HG03378 (cell line): ENCODE data around the gene HLA-DQB2.
"Not testable (repeated sequence)": the region's sequence is repeated elsewhere in the genome, so short reads cannot be mapped to it uniquely, and the experiment has no call there.

Source experiments
- ATAC-seq: cut with Tn5 transposase; IDR thresholded peaks from one replicate; pipeline ENCODE4 v1.9.1; 2021; ENCODE audit warnings: mild to moderate bottlenecking, moderate library complexity; ENCODE audit not compliant: unreplicated experiment

HLA-DQB2 gene

GRCh38 chr6:32763421-32763820, at the start of gene HLA-DQB2:
TSS of gene HLA-DQB2 (minus strand) at chr6:32763532. CDS start at chr6:32763470, 62 bp downstream.
- no peak for ATAC-seq

GRCh38 chr6:32809171-32809570, 45.8 kb upstream of the HLA-DQB2 start:
- ATAC-seq = no peak

DNA sequence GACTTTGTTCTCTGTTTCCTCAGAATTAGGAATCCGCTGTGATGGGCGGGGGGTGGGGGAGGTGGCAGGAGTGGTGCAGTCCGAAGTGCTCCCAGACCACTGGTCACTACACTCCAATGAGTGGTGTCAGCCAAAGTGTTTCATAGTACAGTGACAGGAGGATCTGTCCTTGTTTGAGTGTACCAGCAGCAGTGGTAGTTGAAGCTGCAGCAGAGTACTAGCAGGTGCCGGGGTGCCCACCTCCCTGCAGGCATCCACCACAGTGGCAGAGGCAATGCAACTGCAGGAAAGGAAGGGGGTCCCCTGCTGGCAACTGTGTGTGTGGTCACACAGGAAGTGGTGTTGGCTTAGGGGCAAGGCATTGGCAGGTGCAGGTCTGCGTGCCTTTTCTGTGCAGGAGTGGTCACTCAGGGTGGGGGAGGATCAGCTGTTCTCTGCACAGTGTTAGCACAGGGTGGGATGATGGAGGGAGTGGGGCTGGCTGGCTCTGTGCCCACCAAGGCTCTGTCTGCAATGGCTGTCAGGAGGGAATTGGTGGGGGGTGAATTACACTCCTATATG, 43.8 kb upstream of the HLA-DQB2 start:
- no peak for ATAC-seq

- ATAC-seq = not testable (repeated sequence)
These were observed 42.1 kb upstream of the HLA-DQB2 start for GRCh38 chr6:32805404-32805803.

DNA sequence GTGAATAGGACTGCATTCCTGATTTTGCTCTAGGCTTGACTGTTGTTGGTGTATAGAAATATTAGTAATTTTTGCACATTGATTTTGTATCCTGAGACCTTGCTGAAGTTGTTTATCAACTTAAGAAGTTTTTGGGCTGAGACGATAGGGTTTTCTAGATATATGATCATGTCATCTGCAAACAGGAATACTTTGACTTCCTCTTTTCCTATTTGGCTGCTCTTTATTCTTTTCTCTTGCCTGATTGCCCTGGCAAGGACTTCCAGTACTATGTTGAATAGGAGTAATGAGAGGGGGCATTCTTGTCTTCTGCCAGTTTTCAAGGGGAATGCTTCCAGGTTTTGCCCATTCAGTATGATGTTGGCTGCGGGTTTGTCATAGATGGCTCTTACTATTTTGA, 40.1 kb upstream of the HLA-DQB2 start:
- no peak for ATAC-seq

- ATAC-seq = no peak
These were observed 36.4 kb upstream of the HLA-DQB2 start for GRCh38 chr6:32799740-32800139.

DNA sequence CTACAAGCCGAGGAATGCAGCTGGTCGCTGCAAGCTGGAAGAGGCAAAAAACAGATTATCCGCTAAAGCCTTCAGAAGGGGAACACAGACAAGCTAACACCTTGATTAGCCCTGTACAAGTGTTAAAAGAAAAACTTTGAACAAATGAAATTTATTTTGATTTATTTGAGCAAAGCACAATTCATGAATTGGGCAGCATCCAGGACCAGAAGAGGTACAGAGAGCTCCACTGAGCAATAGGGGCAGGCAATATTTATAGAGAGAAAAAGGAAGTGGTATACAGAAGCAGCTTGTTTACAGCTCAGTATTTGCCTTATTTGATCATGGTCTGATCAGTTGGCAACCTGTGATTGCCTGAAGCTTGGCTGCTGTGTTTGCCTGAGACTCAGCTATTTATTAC, 35.8 kb upstream of the HLA-DQB2 start:
- ATAC-seq = no peak

DNA sequence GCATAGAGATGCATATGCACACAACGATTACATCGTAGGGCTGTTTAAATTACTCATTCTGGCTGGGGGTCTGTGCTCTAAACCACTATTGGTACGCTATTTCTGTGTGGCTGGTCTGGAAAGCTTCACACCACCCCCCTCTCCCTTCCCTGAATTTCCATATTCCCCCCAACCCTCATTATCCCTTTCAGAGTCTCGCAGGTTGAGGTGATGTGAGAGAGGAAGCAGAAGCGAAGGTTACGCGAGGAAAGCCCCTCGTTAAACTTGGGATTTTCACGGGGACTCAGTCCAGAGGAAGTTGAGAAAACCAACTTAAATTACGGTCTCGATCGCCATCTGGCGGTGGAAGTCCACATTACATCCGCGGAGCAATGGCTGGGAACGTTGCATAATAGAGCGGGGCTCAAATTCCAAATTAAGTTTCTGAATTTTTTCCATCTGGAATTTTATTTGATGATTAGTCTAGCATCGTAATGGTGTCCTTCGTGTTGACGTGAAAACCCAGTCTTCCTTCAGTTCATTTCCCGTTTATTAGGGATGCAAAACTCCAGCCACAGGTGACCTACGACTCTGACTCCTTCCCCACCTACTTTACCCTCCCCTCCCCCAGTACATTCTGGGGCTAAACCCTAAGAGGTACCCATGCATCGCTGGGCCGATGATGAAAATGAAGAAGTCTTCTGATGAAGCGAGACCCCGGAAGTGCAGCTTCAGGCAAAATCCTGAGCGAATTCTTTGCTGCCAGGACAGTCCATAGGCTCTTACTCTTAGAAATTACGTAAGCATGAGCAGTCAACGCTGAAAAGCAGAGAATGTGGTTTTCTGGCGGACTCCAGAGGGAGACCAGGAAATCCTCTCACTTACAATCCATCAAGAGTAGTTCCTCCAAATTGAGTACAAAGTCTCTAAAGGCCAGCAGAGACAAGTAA, 33.8 kb upstream of the HLA-DQB2 start:
- ATAC-seq = no peak

DNA sequence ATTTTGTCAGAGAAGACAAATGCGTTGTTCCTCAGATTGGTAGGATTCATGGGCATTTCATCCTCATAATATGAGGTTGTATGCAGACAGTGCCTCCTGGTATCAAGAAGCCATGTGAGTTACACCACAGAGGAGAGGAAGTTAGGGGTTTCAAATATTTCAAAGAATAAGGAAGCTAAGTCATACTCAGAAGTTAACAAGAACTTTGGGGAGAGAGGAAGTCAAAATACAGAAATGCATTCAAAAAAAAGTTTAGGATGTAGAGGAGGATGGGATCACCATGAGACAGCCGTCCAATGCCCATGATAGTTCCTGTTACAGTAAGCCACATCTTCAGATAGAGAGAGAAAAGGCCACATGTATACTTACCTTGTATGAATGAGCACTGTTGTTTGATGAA, 31.2 kb upstream of the HLA-DQB2 start:
- ATAC-seq = no peak

- no peak for ATAC-seq
These were observed 29.6 kb upstream of the HLA-DQB2 start for GRCh38 chr6:32792901-32793435.

GRCh38 chr6:32790306-32790705, 27.0 kb upstream of the HLA-DQB2 start:
- ATAC-seq = no peak

GRCh38 chr6:32785781-32786533, 22.6 kb upstream of the HLA-DQB2 start:
- no peak for ATAC-seq

- not testable (repeated sequence) for ATAC-seq
These were observed 19.6 kb upstream of the HLA-DQB2 start for GRCh38 chr6:32782923-32783322.

DNA sequence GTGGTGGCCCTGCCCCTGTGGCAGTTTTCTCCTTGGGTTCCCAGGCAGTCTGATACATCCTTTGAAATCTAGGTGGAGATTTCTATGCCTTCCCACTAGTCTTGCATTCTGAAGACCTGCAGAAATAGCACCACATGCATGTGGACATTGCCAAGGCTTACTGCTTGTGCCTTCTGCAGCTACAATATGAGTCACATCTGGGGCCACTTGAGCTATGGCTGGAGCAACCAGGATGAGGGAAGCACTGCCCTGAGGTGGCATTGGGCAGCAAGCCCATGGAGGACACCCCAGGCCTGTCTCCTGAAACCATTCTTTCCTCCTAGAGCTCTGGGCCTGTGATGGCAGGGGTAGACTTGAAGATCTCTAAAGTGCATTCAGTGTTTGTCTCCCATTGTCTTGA, 15.7 kb upstream of the HLA-DQB2 start:
- no peak for ATAC-seq

- no peak for ATAC-seq
These were observed 11.7 kb upstream of the HLA-DQB2 start for GRCh38 chr6:32775071-32775470.

GRCh38 chr6:32774426-32774825, 11.1 kb upstream of the HLA-DQB2 start:
- ATAC-seq = no peak

DNA sequence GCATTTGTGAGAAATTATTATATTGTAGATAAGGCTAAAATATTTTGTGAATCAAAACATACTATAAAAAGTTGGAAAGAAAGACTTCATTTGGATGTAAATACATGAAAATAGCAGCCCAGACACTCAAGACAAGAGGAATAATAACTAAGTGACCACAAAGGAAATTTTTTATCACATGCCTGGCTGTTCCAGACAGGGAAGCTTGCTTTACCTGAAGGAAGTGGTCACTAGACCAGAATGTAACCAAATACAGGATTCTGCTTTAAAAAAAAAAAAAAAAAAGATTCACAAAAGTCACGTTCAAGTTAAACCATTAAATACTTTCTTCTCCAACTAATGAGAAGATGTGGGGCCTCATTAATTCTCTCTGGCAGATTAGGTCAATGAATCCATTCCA, 9.3 kb upstream of the HLA-DQB2 start:
- ATAC-seq = no peak

DNA sequence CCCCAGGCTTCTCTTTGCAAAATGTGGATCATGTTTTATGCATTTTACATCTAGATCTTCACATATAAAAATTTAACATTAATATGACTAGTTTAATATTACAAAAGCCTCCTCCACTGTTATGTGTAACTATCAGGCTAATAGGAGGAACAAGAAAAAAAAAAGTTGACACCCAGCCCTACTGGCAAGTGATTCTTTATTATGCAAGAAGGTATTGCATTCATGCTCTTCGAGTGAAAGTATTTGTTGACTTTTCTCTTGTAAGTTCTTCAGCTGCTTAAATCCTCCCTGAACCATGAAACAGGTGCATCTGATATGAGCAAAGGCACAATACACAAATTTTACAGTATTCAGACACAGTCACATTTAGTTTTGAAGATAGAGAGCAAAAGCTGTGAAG, 716 bp upstream of the HLA-DQB2 start:
- no peak for ATAC-seq

GRCh38 chr6:32761548-32761947, 1.8 kb downstream of the HLA-DQB2 start:
- ATAC-seq = no peak

- no peak for ATAC-seq
These were observed 2.3 kb downstream of the HLA-DQB2 start for GRCh38 chr6:32761072-32761471.

- ATAC-seq = no peak
These were observed 3.7 kb downstream of the HLA-DQB2 start for GRCh38 chr6:32759669-32760068.
